HG03159 (cell line): ENCODE results near the gene CCDC47.

Experiments
- ATAC-seq: cut with Tn5 transposase; IDR thresholded peaks from one replicate; pipeline ENCODE4 v1.9.1; 2021; ENCODE audit warnings: mild to moderate bottlenecking, moderate library complexity; ENCODE audit not compliant: unreplicated experiment

The CCDC47 gene

GRCh38 chr17:63699638-63700527 is 73.5 kb downstream of the CCDC47 start, which contains the start of gene LIMD2:
TSS of gene LIMD2 (minus strand) at chr17:63700125. CDS start at chr17:63699298, 827 bp downstream.
- ATAC-seq: peak; percentile 18

- peak; percentile 31 for ATAC-seq
These were observed 74.3 kb downstream of the CCDC47 start for GRCh38 chr17:63698886-63699637.

- ATAC-seq: no peak
These were observed 75.0 kb downstream of the CCDC47 start for GRCh38 chr17:63698381-63698885.

- no peak for ATAC-seq
These were observed 75.8 kb downstream of the CCDC47 start for GRCh38 chr17:63697341-63698286.

GRCh38 chr17:63696381-63696961 is 76.9 kb downstream of the CCDC47 start:
- ATAC-seq: no peak

- no peak for ATAC-seq
These were observed 77.5 kb downstream of the CCDC47 start for GRCh38 chr17:63695889-63696288.
